ENCODE results near the gene ACMSD. TPM values are rescaled to one million over a fixed set of nuclear protein-coding genes. Genes with fewer than 3 reads are reported as not detected.
"Not testable (repeated sequence)": the region's sequence is repeated elsewhere in the genome, so short reads cannot be mapped to it uniquely, and the experiment has no call there.

Gene ACMSD
- polyA plus RNA-seq, 1 experiment: not detected

DNA sequence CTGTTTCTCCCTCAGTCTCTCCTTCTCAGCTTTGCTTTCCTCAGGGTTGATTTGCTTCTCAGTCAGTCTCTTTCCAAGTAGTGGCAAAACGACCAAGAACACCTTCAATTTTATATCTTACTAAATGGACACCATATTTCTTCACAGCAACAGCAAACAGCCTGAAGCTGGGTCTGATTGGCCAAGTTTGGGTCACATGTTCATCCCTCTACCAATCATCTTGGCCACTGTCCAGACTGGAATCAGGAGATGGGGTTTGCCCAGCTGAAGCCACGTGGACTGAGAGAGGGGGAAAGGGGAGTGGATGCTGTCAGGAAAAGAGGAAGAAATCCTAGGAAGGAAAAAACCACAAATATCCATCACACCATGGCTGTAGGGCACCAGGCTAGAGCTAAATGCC lies 42.0 kb upstream of the ACMSD start:
- POLR2A ChIA-PET: no interaction called here
- TF ChIP-seq, protein P1, sequence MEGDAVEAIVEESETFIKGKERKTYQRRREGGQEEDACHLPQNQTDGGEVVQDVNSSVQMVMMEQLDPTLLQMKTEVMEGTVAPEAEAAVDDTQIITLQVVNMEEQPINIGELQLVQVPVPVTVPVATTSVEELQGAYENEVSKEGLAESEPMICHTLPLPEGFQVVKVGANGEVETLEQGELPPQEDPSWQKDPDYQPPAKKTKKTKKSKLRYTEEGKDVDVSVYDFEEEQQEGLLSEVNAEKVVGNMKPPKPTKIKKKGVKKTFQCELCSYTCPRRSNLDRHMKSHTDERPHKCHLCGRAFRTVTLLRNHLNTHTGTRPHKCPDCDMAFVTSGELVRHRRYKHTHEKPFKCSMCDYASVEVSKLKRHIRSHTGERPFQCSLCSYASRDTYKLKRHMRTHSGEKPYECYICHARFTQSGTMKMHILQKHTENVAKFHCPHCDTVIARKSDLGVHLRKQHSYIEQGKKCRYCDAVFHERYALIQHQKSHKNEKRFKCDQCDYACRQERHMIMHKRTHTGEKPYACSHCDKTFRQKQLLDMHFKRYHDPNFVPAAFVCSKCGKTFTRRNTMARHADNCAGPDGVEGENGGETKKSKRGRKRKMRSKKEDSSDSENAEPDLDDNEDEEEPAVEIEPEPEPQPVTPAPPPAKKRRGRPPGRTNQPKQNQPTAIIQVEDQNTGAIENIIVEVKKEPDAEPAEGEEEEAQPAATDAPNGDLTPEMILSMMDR (IDR thresholded peaks at IDR 0.05; ENCODE audit: insufficient read depth, low read depth, low read length): no peak
- Histone ChIP-seq H3K36me3 (ENCODE audit: control insufficient read depth, insufficient read depth, low read length) (no peaks in the 10 kb centered on the region), H3K27me3 (ENCODE audit: control insufficient read depth, insufficient read depth, low read length) (no peaks in the 10 kb centered on the region), H3K4me3 (ENCODE audit: low read depth, low read length) (no peak overlapping the region)
- CTCF ChIA-PET: no interaction called here
- no peak for DNase-seq (ENCODE audit: low read depth)

DNA sequence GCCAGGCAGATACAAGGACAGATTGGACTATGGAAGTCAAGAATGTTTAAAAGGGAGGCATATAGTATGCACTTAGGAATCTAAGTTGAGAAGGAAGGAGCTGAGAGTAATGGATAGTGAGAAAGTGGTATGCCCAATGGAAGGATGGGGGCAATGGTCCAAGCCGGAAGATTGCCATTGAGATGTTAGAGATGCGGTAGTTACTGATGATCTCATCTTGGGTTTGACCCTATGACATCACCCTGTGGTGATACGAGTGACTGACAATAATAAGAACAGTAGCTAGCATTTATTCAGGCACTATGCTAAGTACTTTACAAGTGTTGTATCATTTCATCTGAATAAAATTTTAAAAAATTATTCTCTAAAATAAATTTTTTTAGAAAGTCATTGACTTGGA lies 38.5 kb upstream of the ACMSD start:
- Histone ChIP-seq H3K27me3 (ENCODE audit: control insufficient read depth, insufficient read depth, low read length) (no peaks in the 10 kb centered on the region), H3K4me3 (ENCODE audit: low read depth, low read length) (no peak overlapping the region), H3K36me3 (ENCODE audit: control insufficient read depth, insufficient read depth, low read length) (no peaks in the 10 kb centered on the region)
- ChIA-PET POLR2A (no interaction called here), CTCF (no interaction called here)
- no peak for DNase-seq (ENCODE audit: low read depth)
- TF ChIP-seq, protein P1 (IDR thresholded peaks at IDR 0.05; ENCODE audit: insufficient read depth, low read depth, low read length): no peak

DNA sequence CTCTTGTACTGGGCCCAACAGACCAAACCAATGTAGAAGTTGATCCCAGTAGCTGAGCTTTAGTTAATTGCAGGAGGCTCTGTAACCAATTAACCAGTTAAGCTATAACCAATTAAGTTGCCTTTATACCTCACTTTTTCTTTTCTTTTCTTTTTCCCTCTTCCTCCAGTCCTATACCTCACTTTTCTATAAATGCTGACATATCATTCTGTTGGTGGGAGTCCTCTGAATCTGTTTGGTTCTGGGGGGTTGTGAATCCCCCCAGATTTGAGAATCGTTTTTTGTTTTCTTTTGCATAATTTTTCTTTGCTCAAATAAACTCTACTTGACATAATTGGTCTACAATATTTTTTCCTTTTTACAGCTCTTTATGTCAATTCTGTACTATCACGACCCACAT lies 38.1 kb upstream of the ACMSD start:
- TF ChIP-seq, protein P1 (IDR thresholded peaks at IDR 0.05; ENCODE audit: insufficient read depth, low read depth, low read length): no peak
- DNase-seq (ENCODE audit: low read depth): no peak
- Histone ChIP-seq H3K4me3 (ENCODE audit: low read depth, low read length) (no peak overlapping the region), H3K27me3 (ENCODE audit: control insufficient read depth, insufficient read depth, low read length) (no peaks in the 10 kb centered on the region), H3K36me3 (ENCODE audit: control insufficient read depth, insufficient read depth, low read length) (no peaks in the 10 kb centered on the region)
- ChIA-PET POLR2A (no interaction called here), CTCF (interaction anchor here (0.7 kb wide), 1 partner anchor 38 kb away, joined by 3 read pairs; no protein-coding TSS in a partner anchor)

DNA sequence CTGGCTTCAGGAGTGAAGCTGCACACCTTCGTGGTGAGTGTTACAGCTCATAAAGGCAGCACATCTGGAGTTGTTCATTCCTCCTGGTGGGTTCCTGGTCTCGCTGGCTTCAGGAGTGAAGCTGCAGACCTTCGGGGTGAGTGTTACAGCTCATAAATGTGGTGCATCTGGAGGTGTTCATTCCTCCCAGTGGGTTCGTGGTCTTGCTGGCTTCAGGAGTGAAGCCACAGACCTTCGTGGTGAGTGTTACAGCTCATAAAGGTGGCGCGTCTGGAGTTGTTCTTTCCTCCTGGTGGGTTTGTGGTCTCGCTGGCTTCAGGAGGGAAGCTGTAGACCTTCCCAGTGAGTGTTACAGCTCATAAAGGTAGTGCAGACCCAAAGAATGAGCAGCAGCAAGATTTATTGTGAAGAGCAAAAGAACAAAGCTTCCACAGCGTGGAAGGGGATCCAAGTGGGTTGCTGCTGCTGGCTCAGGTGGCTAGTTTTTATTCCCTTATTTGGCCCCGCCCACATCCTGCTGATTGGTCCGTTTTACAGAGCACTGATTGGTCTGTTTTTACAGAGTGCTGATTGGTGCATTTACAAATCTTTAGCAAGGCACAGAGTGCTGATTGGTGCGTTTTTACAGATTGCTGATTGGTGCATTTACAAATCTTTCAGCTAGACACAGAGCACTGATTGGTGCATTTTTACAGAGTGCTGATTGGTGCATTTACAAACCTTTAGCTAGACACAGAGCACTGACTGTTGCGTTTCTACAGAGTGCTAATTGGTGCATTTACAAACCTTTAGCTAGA lies 34.6 kb upstream of the ACMSD start:
- CTCF ChIA-PET; H3K4me3 ChIP-seq (ENCODE audit: low read depth, low read length): not testable (repeated sequence)

DNA sequence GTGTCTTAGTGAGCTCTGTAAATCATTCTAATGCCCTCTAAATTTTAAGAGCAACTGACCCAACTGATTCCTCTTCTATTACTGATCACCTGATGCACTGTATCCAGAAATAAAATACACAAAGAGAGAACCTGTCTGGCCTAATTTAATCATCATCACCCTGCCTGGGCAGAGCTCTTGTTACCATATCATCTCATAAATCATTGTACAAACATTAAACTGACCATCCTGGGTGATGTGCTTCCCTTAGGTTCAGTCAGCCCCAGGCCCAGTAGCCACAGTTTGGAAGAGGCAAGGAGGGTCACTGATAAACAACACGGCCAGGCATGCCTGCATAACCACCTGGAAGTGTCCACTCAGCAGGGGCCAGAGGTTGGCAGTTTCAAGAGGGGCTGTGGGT lies 22.7 kb upstream of the ACMSD start:
- no peaks in the 10 kb centered on the region for H3K27me3 ChIP-seq (ENCODE audit: control insufficient read depth, insufficient read depth, low read length)
- TF ChIP-seq, protein P1 (IDR thresholded peaks at IDR 0.05; ENCODE audit: insufficient read depth, low read depth, low read length): no peak
- CTCF ChIA-PET: no interaction called here
- POLR2A ChIA-PET: no interaction called here
- no peak for DNase-seq (ENCODE audit: low read depth)
- no peaks in the 10 kb centered on the region for H3K36me3 ChIP-seq (ENCODE audit: control insufficient read depth, insufficient read depth, low read length)
- no peak overlapping the region for H3K4me3 ChIP-seq (ENCODE audit: low read depth, low read length)

More for the DNA sequence above, 34.6 kb upstream of the ACMSD start:
- DNase-seq (ENCODE audit: low read depth); H3K27me3 ChIP-seq (ENCODE audit: control insufficient read depth, insufficient read depth, low read length); H3K36me3 ChIP-seq (ENCODE audit: control insufficient read depth, insufficient read depth, low read length); POLR2A ChIA-PET: not testable (repeated sequence)

DNA sequence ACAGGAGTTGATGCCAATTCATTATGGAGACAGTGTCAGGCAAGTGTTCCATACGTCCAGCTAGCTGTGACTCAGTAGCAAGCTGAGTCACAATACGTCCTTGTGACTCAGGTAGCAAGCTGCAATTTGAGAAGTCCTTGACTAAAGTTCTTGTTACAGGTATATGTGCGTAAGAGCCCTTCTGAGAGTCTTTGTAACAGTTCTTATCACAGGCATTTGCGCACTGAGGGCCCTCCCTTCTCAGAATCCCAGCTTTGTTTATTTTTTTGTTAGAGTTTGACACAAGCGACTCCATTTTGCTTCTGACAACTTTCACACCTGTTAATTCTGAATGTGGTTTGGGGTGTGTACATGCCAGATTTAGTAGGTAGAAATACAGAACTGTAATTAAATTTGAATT lies 20.1 kb upstream of the ACMSD start:
- POLR2A ChIA-PET: no interaction called here
- Histone ChIP-seq H3K4me3 (ENCODE audit: low read depth, low read length) (no peak overlapping the region), H3K36me3 (ENCODE audit: control insufficient read depth, insufficient read depth, low read length) (no peaks in the 10 kb centered on the region), H3K27me3 (ENCODE audit: control insufficient read depth, insufficient read depth, low read length) (no peaks in the 10 kb centered on the region)
- CTCF ChIA-PET: no interaction called here
- no peak for DNase-seq (ENCODE audit: low read depth)
- TF ChIP-seq, protein P1 (IDR thresholded peaks at IDR 0.05; ENCODE audit: insufficient read depth, low read depth, low read length): no peak
